Measurements from ENCODE around the gene CBY1.
"Not testable (repeated sequence)": the region's sequence is repeated elsewhere in the genome, so short reads cannot be mapped to it uniquely, and the experiment has no call there.

CBY1 gene

DNA sequence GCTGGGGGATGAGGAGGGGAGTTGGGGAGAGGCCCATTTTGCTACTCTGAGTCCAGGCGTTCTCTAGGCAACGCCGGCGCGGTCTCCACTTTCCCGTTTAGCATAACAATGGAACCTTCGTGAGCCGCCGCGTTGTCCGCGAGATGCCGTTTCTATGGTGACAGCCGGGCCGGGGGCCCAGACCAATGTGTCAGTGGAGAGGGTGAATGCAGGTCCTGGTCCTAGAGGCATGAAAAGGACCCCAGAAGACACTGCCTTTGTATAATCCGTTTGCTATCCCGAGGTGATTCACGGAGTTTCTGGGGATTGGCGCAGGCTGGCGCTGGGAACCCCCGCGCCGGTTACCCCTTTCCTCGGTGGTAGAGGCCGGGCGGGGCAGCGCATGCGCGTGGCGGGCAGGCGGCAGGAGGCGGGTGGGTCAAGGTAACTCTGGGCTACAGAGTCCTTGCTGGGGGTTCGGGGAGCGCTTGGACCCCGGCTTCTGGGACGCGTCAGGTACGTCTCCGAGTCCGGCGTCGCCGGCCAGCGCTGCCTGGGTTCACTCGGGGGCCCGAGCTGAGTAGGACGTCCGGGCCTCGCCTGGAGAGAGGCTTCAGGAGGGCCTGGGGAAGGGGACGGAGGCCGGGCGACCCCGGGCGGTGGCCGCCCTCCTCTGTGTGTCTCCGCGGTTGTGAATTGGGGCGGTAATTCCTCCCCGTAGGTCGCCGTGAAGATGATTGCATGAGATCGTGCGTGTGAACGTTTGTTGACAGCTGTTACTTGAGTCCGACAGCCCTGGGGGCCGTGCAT is at the start of gene CBY1, which contains the start of gene FAM227A:
TSS of gene CBY1 (plus strand) at position 383 of the 789 bp plus-strand sequence. CDS start 11,417 bp downstream, outside the sequence.
TSS of gene FAM227A (minus strand) at position 137 of the 789 bp plus-strand sequence. CDS start 6,224 bp downstream, outside the sequence.
- peak; percentile 67 to 84 (median 79) for DNase-seq (ENCODE audit: low read depth in 2 of 3, low spot score in 1 of 3)

DNA sequence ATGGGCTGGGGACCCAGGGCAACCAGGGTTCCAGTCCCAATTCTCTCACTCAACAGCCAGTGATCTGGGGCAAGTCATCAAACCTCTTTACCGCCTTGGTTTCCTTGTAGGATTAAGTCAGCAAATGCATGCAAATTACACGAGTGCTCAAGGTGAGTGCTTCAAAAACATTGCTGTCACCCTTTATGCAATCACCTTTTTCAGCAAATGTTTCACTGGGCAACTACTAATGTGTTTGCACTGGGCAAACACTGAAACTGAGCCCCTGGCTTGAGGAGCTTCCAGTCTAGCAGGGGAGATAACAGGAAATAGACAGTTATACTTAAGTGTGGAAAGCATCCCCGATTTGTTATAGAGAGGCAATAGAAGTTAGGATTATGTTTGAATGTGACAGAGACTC is 48.8 kb upstream of the CBY1 start:
- DNase-seq (ENCODE audit: low read depth in 2 of 3, low spot score in 1 of 3): no peak

DNA sequence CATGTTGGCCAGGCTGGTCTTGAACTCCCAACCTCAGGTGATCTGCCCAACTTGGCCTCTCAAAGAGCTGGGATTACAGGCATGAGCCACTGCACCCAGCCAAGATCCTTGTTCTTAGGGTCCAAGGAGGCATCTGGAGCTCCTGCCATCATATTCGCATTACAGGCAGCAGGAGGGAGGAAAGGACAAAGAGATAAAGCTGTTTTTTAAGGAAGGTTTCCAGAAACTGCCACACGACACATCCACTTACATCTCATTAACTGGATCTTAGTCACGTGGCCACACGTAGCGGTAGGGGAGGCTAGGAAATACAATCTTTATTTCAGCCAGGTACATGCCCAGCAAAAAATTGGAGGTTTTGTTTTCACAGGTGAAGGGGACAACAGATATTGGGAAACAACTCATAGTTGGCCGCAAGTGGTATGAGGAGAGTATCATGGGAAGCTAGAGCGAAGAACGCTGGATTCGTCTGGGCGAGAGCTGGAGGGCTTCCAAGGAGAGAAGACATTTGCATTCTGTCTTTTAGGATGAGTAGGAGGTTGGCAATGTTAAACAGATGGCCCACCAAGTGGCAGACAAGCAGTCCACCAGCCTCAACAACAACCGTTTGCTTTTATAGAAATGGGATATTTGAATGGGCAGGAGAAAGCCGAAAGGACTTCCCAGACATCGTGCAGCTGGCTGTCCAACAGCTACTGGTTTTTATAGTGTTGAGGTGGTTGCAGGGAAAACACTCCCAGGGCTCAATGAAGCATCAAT is 47.3 kb upstream of the CBY1 start:
- no peak for DNase-seq (ENCODE audit: low read depth in 2 of 3, low spot score in 1 of 3)

DNA sequence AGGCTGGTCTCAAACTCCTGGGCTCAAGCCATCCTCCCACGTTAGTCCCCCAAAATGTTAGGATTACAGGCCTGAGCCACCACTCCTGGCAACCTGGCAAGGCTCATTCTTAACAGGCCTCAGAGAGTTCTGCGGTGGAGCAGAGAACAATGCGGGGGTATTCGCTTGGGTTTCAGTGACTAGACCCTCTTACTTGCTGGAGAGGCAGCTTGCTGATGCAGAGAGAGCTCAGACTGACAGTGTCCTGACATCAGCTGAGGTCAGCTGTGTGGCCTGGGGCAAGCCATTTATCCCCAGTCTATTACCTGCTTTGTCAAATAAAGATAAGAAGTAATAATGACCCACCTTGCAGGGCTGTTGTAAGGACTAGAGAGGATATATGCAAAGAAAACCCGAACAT is 46.2 kb upstream of the CBY1 start:
- DNase-seq (ENCODE audit: low read depth in 2 of 3, low spot score in 1 of 3): no peak

DNA sequence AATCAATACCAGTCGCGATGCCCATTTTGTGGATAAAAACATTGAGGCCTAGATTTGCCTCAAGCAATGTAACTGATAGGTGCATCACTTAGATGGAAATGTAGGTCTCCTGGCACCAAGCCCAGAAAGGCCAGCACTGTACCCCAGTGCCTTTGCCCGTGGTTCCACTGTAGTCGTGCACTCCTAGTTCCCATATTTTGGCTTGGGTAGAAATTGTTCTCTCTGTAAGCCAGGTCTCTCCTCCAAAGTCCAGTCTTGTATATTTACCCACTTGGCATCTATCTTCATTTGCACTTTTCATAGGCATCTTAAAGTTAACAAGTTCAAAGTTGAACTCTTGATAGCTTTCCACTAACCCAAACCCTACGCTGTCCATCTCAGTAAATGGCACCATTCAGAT is 44.9 kb upstream of the CBY1 start:
- DNase-seq (ENCODE audit: low read depth in 2 of 3, low spot score in 1 of 3): no peak

DNA sequence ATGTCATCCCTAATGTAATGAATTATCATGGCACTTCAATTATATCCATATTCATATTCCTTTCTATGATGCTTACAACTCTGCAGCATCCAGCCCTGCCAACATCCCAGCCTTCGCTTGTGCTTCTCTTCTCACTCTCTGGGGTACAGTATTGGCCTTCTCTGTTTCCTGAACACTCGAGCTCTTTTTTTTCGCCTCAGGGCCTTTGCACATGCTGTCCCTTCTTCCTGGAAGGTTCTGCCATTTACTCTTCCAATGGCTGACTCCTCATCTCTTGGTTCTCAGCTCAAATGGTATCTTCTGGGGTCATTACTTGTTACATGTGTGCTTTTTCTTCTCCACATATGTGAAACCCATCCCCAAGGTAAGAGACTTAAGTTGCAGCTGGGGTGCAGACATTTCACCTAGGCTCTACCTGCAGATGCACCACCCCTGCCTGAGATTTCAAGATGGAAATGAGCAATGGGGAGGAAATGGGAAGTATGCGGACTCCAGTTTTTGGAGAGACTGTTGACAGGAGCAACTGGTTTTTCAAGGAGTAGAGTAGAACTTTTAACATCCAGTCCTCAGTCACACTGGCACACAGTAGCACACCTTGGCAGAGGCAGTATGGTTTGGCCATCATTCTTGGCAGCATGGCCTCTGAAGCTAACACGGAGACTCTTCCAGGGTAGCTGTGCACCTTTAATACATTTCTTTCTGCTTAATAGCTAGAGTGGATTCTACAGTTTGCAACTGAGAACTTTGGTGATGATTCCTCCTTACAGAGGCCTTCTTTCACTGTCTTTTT is 44.0 kb upstream of the CBY1 start:
- DNase-seq (ENCODE audit: low read depth in 2 of 3, low spot score in 1 of 3): no peak

DNA sequence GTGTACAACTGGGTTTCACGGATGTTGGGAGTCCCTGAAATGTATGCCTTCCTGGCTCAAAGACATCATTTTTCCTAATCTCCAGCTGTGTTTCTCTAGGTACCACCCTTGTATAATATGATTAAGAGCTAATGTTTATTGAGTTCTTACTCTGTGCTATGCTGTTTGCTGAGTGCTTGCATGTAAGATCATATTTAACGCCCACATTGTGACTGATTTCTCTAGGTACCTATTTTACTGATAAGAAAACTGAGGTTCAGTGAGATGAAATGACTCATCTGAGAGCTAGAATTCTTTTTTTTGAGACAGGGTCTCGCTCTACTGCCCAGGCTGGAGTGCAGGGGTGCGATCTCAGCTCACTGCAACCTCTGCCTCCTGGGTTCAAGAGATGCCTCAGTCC is 42.9 kb upstream of the CBY1 start:
- DNase-seq (ENCODE audit: low read depth in 2 of 3, low spot score in 1 of 3): no peak

DNA sequence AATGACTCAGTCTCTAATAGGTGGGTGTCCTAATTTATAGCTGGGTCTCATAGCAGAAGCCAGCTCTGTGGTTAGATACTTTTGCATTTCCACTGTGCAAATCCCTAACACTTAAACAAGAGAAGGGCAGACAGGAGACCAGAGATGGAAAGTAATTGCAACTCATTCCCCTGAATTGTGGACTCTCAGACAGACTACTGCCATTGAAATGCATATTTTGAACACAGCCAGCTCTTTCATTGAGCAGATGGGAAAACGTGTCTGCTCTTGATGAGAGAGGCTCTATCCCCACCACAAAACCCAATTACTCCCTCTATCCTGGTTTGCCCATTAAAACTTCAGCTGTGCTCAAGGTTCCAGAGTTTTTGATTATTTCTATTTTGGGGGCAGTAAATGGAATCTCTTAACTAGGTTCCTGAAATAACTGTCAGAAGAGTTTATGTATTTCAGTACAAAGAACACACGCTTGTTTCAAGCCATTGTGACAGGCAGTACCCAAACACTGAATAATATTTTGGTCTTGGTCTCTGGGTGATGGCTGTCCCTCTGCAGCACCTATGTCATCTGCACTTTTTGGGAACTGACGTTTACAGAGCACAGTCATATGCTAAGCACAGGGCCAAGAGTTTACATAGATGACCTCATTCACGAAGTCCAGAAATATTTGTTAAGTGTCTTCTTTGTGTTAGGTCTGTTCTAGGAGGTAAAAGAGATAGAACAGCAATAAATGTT is 41.9 kb upstream of the CBY1 start:
- no peak for DNase-seq (ENCODE audit: low read depth in 2 of 3, low spot score in 1 of 3)

DNA sequence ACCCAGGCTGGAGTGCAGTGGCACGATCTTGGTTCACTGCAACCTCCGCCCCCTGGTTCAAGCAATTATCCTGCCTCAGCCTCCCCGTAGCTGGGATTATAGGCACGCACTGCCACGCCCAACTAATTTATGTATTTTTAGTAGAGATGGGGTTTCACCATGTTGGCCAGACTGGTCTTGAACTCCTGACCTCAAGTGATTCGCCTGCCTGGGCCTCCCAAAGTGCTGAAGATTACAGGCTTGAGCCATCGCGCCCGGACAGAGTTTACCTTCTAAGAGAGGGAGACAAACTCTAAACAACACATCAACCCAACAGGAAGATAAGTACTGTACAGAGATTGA is 41.4 kb upstream of the CBY1 start:
- not testable (repeated sequence) for DNase-seq (ENCODE audit: low read depth in 2 of 3, low spot score in 1 of 3)

DNA sequence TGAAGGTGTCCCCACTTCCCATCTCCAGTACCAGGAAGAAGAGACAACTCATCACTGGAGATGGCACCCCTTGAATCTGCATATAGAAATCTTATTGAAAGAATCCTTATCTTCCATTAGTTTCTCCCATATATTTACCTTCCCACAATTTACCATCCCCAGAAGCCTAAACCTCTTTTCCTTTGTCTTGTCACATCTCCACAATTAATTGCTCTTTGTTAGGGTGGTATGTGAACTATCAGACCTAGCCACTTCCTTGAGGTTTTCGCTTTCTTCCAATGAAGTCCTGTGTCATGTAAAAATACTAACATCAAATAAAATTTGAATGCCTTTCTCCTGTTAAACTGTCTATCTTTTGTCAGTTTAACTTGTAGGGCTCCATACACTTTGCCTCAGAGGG is 38.2 kb upstream of the CBY1 start:
- no peak for DNase-seq (ENCODE audit: low read depth in 2 of 3, low spot score in 1 of 3)

DNA sequence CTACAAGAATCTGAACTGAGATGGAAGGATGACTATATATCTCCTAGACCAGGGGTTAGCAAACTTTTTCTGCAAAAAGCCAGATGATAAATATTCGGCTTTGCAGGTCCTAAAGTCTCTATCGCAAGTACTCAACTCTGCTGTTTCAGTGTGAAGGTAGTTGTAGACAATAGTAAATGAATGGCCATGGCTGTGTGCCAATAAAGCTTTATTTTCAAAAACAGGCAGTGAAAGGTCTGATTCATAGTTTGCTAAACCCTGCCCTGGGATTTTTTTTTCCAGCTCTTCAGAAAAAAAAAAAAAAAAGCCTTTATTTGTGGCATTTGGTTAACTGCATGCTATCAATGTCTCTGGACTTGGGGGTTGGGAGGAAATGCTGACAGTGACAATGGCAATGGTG is 37.8 kb upstream of the CBY1 start:
- no peak for DNase-seq (ENCODE audit: low read depth in 2 of 3, low spot score in 1 of 3)

DNA sequence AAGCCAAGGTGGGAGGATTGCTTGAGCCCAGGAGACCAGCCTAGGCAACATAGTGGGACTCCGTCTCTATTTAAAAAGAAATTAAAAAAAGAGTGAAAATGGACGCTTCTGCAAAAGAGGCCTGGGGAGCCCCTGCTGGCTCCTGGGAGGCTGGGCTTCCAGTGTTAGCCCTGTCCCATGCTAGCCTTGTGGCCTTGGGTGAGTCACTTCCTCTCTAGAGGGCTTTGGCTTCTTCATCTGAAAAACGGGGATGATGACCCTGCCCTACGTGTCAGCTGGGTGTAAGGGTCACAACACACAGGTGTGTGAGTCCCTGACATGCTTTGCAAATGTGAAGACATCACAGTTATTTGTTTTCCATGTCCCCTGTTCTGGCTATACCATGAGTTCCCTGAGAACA is 33.1 kb upstream of the CBY1 start:
- no peak for DNase-seq (ENCODE audit: low read depth in 2 of 3, low spot score in 1 of 3)

DNA sequence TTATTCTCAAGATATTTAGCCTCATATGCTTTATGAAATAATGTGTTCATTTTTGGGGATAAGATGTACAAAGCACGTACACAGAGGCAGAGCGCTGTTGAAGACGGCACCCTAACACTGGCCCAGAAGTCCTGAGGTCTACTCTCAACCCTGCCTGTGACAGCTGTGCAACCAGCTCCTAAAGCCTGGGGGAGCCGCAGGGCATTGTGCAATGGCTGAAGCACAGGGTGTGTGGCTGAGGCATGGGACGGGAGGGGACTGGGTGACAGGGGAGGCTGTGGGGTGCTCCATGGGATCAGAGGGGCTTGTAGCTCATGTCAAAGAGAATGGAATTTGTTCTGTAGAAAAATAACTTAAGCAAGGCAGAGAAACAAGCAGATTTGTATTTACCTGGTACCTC is 28.0 kb upstream of the CBY1 start:
- no peak for DNase-seq (ENCODE audit: low read depth in 2 of 3, low spot score in 1 of 3)

DNA sequence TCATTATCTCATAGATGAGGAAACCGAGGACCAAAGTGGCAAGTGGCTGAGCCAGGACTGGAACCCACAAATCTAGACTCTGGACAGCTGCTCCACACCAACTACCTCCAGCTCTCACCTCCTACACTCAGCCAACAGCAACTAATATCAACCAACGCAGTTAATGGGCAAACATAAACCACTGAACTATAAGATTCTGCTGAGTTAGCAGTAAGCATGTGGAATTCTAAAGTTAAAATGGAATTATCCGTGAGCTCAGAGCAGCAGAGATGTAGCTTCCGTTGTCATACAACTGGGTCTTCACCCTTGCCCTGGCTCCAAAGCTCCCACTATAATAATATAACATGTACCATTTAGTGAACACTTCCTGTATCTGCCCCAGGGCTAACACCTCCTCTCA is 27.3 kb upstream of the CBY1 start:
- no peak for DNase-seq (ENCODE audit: low read depth in 2 of 3, low spot score in 1 of 3)

DNA sequence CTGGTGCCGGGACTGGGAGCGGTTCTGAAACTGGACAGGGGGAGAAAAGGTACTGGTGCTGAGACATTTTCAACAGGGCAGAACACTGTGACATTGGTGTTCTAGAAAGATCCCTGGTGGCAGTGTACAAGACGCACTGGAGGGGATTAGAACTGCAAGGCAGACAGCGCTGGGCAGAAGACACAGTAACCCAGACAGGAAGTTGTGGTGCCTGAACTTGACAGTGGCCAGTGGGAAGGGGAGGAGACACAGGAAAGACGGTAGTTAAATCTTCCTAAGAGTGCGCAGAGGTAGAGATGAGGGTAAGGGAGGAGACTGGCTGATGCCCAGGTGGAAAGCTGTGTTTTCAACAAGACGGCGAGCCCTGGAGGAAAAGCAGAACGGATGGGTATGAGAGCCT is 24.7 kb upstream of the CBY1 start:
- no peak for DNase-seq (ENCODE audit: low read depth in 2 of 3, low spot score in 1 of 3)

DNA sequence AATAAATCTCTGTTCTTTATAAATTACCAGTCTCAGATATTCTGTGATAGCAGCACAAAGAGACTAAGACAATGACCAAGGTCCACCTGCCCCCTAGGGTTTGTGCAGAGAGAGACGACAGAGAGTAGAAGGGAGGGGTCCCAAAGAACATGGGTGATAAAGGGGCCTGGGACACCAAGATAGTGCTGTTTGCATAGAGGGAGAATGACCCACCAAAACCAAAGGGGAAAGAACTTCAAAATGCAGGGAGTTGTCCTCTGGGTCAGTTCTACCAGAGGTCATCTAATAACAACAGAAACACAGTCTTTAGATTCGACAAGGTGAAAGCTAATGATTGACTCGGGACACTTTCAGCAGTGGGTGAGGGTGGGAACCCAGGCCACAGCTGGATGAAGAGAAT is 23.9 kb upstream of the CBY1 start:
- DNase-seq (ENCODE audit: low read depth in 2 of 3, low spot score in 1 of 3): no peak

DNA sequence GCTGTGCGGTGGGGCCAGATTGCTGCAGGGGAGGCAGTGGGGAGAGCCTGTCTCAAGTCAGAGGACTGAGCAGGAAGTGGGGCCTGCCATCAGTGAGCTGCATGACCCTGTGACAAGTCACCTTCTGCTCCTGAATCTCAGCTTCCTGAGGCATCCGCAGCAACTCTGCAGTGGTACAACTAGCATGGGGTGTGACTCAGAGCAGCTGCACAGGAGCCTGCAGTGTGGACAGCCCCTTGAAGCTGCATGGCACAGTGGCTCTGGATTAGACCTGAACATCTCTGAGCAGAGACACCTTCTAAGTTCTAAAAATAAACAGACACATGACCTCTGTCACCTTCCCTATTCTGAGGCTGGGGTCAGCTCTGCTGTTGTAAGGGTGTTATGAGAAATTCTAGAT is 18.2 kb upstream of the CBY1 start:
- no peak for DNase-seq (ENCODE audit: low read depth in 2 of 3, low spot score in 1 of 3)

DNA sequence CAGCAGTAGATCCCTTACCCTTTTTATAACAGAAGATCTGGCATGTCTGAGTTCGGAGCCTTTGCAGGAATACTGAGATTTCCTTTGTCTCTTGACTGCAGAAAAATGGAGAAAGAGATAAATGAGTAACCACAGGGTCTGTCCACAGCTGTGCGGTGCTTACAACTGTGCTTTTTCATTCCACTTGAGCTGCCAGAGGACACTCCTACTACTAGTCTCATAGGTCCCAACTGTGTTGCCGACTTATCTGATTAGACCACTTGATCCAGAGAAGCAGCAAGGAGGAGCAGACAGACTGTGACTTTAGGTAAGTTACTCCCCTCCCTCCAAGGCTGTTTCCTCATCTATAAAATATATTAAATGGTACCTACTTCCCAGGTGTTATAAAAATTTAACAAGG is 17.7 kb upstream of the CBY1 start:
- DNase-seq (ENCODE audit: low read depth in 2 of 3, low spot score in 1 of 3): no peak

DNA sequence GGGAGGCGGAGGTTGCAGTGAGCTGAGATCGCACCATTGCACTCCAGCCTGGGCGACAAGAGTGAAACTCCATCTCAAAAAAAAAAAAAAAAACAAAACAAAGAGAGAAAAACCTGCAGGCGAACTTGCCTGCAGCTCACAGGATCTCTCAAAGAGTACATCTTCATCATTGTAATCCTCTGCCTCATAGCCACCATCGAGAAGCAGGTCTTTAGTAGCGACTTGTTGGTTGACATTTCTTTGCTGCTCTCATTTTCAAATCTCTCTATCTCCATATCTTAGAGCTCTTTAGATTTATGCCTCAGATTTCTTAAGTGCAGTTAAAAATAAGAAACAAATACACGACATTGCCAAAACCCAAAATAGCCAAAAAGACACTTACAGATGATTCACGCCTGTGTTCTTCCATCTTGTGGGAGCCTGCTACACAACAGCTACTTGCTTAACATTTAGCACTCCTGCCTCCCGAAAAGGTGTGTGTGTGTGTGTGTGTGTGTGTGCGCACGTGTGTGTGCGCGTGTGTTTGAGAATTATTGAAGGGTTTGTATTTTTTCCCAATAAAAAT is 14.9 kb upstream of the CBY1 start:
- DNase-seq (ENCODE audit: low read depth in 2 of 3, low spot score in 1 of 3): no peak

DNA sequence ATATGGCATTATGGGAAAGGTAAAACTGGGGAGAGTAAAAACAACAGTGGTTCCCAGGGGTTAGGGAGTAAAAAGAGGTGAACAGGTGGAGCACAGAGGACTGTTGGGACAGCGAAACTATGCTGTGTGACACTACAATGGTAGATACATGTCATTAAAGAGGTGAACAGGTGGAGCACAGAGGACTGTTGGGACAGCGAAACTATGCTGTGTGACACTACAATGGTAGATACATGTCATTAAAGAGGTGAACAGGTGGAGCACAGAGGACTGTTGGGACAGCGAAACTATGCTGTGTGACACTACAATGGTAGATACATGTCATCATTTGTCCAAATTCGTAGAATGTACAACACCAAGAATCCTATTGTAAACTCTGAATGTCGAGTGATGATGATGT is 12.2 kb upstream of the CBY1 start:
- not testable (repeated sequence) for DNase-seq (ENCODE audit: low read depth in 2 of 3, low spot score in 1 of 3)

DNA sequence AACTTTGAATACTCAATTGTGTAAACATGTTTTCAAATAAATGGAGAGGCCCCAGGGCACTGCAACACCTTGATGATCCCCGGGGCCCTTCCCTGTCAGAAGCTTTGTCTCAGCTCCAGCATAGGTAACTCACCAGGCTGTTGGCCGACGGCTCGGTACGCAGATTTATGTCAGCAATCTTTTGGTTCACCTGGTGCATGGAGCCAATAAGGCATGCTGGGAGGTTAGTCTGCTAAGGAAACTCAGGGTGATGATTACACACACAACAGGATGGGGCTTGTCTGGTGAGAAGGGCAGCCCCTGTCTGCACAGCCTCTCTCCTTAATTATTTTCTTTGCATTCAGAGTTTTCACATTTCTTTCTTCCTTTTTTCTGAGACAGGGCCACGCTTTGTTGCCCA is 11.0 kb upstream of the CBY1 start:
- no peak for DNase-seq (ENCODE audit: low read depth in 2 of 3, low spot score in 1 of 3)
